ENCODE results near the gene PCDH9.

The PCDH9 gene

DNA sequence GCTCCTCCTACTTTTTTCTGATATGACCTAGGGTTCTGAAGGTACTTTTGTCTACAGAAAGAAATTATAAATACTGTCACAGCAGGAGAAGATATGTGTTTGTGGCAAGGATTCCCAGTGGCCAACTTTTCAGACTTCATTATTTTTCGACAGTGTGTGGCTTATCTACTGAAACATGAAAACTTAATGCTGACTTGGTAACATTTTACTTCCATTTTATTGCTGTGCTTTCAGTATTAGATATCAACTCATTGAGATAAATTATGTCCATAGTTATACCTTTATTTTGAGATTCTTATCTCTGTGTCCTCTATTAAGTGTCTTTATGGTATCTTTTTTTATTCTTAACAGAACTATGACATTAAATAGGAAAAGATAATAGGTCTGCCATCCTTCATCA lies 700.0 kb downstream of the PCDH9 start:
- Histone ChIP-seq H3K4me3 (no peak overlapping the region), H3K9ac (ENCODE audit: insufficient read length) (no peak overlapping the region), H3K27ac (no peak overlapping the region), H3K36me3 (ENCODE audit: insufficient read depth, low read length) (no peaks in the 10 kb centered on the region), H3K9me3 (ENCODE audit: low read depth, low read length) (no peaks in the 10 kb centered on the region)
- no peak for DNase-seq (ENCODE audit: low read depth, low spot score)
- TF ChIP-seq FOXP2 (optimal IDR thresholded peaks at IDR 0.05; ENCODE audit: control extremely low read depth, extremely low read length, insufficient read depth) (no peak), EZH2 (IDR thresholded peaks at IDR 0.05) (no peak), POLR2AphosphoS5 (IDR thresholded peaks at IDR 0.05; ENCODE audit: borderline replicate concordance, low read depth, low read length) (no peak)

DNA sequence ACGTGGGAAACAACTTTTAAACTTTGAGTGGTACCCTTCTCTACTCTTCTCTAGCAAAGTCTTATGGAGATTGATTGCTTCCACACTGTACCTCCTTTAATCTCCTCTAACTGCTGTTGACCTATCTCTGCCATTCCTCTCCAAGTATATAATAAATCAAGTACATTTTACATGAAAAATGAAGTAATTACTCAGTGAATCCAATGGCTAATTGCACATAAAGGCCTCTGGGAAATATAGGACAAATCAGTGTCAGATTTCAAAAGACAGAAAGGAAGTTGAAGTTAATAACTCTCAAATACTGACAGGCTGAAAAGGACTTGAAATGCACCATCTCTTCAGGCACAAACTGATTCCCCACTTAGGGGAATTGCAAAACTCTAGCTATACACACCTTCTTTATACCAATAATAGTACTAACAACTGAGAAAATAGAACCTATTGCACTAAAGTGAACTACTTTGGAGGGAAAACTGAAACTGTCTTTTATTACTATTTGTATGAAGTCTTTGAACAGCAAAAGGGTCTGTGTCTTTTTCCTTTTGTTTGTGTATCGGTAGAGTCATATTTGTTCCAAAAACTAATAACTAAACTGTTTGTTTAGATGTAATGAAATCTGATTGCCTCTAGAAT lies 701.1 kb downstream of the PCDH9 start:
- Histone ChIP-seq H3K9me3 (ENCODE audit: low read depth, low read length) (no peaks in the 10 kb centered on the region), H3K36me3 (ENCODE audit: insufficient read depth, low read length) (no peaks in the 10 kb centered on the region), H3K9ac (ENCODE audit: insufficient read length) (no peak overlapping the region), H3K4me3 (no peak overlapping the region), H3K27ac (no peak overlapping the region)
- TF ChIP-seq EZH2 (IDR thresholded peaks at IDR 0.05), result no peak
- no peak; the same call in 1 of the 2 replicates for TF ChIP-seq POLR2AphosphoS5 (IDR thresholded peaks at IDR 0.05; ENCODE audit: borderline replicate concordance, low read depth, low read length)
- TF ChIP-seq FOXP2 (optimal IDR thresholded peaks at IDR 0.05; ENCODE audit: control extremely low read depth, extremely low read length, insufficient read depth), result no peak
- DNase-seq (ENCODE audit: low read depth, low spot score), result no peak

DNA sequence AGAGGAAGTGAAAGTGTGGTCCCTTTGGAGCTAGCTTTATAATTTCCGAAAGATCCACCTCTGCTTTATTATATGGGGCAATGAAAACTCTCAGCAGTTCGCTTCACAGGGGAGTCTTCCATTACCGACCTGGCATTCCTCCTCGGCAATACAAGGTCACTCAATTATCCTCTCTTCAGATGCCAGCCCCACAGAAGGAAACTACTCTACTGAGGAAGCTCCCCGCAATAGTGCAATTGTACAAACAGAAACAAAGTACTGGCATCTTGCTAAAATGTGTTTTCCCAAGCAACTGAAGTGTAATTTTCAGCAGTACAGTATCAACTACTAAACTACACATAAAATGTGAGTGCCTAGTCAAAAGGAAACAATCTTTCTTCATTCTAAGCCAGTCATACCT lies 702.0 kb downstream of the PCDH9 start:
- Histone ChIP-seq H3K27ac (no peak overlapping the region), H3K9ac (ENCODE audit: insufficient read length) (no peak overlapping the region), H3K4me3 (no peak overlapping the region), H3K36me3 (ENCODE audit: insufficient read depth, low read length) (no peaks in the 10 kb centered on the region), H3K9me3 (ENCODE audit: low read depth, low read length) (no peaks in the 10 kb centered on the region)
- DNase-seq (ENCODE audit: low read depth, low spot score), result no peak
- TF ChIP-seq POLR2AphosphoS5 (IDR thresholded peaks at IDR 0.05; ENCODE audit: borderline replicate concordance, low read depth, low read length), result no peak
- no peak for TF ChIP-seq FOXP2 (optimal IDR thresholded peaks at IDR 0.05; ENCODE audit: control extremely low read depth, extremely low read length, insufficient read depth)
- no peak for TF ChIP-seq EZH2 (IDR thresholded peaks at IDR 0.05)

DNA sequence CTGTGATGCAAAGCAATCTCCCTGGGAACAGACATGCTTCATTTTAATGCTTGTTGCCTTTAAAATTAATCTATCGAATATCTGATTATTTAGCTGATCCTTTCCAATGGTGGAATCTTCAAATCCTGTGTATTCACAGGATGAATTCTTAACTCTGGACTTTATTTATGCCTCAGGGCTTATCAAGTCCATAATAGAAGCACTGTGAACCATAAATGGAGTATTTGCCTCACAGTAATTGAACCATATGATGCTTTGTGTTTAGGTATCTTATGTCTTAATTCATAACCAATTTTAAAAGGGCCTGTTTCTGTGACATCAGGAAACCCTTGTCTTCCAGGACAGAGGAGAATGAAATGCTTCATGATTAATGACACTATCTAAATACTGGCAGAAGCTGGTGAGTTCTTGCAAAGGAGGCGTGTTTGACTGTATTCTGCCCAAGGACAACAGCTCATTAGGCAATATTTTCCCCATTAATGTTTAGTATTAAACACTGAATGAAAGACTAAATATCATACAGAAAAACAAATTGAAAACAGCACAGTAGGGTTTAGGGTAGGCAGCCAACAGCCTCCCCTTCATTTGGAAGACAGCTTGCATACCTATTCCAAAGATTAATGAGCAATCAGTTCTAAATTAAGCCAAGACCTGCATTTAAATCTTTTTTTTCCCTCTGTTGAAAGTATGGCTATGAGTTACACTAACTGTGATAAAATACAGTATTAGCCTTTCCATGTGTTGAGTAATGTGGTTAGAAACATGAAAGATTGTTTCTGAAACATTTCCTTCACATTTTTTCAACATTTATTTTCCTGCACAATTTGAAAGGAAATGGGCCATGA lies 709.4 kb downstream of the PCDH9 start:
- 0 out of 2 replicates have a peak overlapping the region, but pooled peaks have one; percentile 6 for H3K4me3 ChIP-seq
- H3K9ac ChIP-seq (ENCODE audit: insufficient read length), result no peak overlapping the region
- TF ChIP-seq POLR2AphosphoS5 (IDR thresholded peaks at IDR 0.05; ENCODE audit: borderline replicate concordance, low read depth, low read length) (no peak), FOXP2 (optimal IDR thresholded peaks at IDR 0.05; ENCODE audit: control extremely low read depth, extremely low read length, insufficient read depth) (no peak), EZH2 (IDR thresholded peaks at IDR 0.05) (no peak)
- H3K36me3 ChIP-seq (ENCODE audit: insufficient read depth, low read length), result no peaks in the 10 kb centered on the region
- DNase-seq (ENCODE audit: low read depth, low spot score), result no peak
- peak overlapping the region; percentile 23; the same call in 1 of the 2 replicates for H3K27ac ChIP-seq
- no peaks in the 10 kb centered on the region for H3K9me3 ChIP-seq (ENCODE audit: low read depth, low read length)

DNA sequence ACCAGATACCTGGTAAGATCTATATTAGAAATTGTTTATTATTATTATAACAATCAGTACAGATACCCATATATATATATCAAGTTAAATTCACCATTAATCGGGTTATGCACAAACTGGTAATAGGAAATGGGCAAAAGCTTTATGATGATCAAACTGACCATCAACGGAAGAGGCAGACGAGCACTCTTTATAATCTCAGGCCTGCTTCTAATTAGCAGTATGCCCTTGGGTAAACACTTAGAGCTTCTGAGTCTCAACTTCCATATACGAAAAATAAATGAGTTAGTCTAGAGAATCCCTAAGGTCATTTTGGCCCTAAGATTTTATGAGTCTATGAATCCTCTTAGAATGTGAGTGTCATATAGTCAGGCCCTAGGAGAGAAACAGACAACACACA lies 710.9 kb downstream of the PCDH9 start:
- TF ChIP-seq POLR2AphosphoS5 (IDR thresholded peaks at IDR 0.05; ENCODE audit: borderline replicate concordance, low read depth, low read length), result no peak
- TF ChIP-seq EZH2 (IDR thresholded peaks at IDR 0.05), result no peak
- no peak for TF ChIP-seq FOXP2 (optimal IDR thresholded peaks at IDR 0.05; ENCODE audit: control extremely low read depth, extremely low read length, insufficient read depth)
- H3K9ac ChIP-seq (ENCODE audit: insufficient read length), result no peak overlapping the region
- no peak for DNase-seq (ENCODE audit: low read depth, low spot score)
- no peak overlapping the region for H3K27ac ChIP-seq
- H3K9me3 ChIP-seq (ENCODE audit: low read depth, low read length), result no peaks in the 10 kb centered on the region
- no peak overlapping the region for H3K4me3 ChIP-seq
- no peaks in the 10 kb centered on the region for H3K36me3 ChIP-seq (ENCODE audit: insufficient read depth, low read length)

DNA sequence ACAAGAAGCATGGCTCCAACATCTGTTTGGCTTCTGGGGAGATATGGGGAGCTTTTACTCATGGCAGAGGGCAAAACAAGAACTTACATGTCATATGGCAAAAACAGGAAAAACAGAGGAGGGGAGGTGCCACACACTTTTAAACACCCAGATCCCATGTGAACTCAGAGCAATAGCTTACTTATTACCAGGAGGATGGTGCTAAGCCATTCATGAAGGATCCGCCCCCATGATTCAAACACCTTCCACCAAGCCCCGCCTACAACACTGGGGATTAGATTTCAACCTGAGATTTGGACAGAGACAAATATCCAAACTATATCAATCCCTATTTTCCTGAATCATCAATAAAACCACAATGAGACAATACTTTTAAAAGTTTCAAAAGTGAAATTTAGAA lies 712.1 kb downstream of the PCDH9 start:
- Histone ChIP-seq H3K27ac (no peak overlapping the region), H3K36me3 (ENCODE audit: insufficient read depth, low read length) (no peaks in the 10 kb centered on the region), H3K4me3 (no peak overlapping the region), H3K9ac (ENCODE audit: insufficient read length) (no peak overlapping the region), H3K9me3 (ENCODE audit: low read depth, low read length) (no peaks in the 10 kb centered on the region)
- TF ChIP-seq FOXP2 (optimal IDR thresholded peaks at IDR 0.05; ENCODE audit: control extremely low read depth, extremely low read length, insufficient read depth) (no peak), POLR2AphosphoS5 (IDR thresholded peaks at IDR 0.05; ENCODE audit: borderline replicate concordance, low read depth, low read length) (no peak), EZH2 (IDR thresholded peaks at IDR 0.05) (no peak)
- no peak for DNase-seq (ENCODE audit: low read depth, low spot score)

DNA sequence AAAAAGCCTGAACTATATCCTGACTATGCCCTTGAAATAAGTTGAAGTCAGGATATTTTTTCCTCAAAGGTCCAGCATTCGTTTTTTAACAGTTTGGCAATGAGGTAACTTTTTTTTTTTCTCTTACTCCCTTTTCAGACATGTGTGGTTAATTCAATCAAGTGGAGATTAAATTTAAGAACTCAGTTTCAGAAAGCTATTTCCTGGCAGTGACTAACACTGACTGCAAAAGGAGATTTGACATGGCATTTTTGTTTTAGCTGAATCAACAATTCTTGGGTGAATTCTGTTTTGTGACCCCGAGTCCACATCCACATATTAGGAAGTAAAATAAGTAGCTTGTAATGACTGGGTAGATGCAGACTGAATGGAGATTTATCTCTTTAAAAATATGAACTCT lies 716.4 kb downstream of the PCDH9 start:
- Histone ChIP-seq H3K27ac (peak overlapping the region; percentile 67), H3K36me3 (ENCODE audit: insufficient read depth, low read length) (no peaks in the 10 kb centered on the region), H3K9ac (ENCODE audit: insufficient read length) (peak overlapping the region; percentile 19), H3K4me3 (peak overlapping the region; percentile 41; the same call in 1 of the 2 replicates), H3K9me3 (ENCODE audit: low read depth, low read length) (no peaks in the 10 kb centered on the region)
- no peak for TF ChIP-seq EZH2 (IDR thresholded peaks at IDR 0.05)
- no peak for TF ChIP-seq FOXP2 (optimal IDR thresholded peaks at IDR 0.05; ENCODE audit: control extremely low read depth, extremely low read length, insufficient read depth)
- no peak for TF ChIP-seq POLR2AphosphoS5 (IDR thresholded peaks at IDR 0.05; ENCODE audit: borderline replicate concordance, low read depth, low read length)
- peak; percentile 26 for DNase-seq (ENCODE audit: low read depth, low spot score)

DNA sequence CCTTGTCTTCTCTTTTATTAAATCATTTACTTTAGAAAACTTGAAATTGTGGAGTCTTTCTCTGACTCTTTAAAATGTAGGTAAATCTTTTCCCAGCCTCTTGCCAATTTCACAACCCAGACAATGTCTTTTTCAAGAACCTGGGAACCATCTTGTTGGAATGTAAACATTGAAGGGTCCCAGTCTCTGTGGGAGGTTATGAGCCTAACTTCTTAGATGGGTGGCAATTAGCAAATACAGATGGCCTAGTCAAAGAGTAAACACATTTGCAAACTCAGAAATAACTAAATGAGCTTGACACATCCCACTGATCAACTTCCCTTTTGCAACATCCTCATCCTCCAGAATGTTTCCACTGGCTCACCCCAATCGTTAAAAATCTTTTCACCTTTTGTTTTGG lies 721.0 kb downstream of the PCDH9 start:
- TF ChIP-seq FOXP2 (optimal IDR thresholded peaks at IDR 0.05; ENCODE audit: control extremely low read depth, extremely low read length, insufficient read depth) (no peak), EZH2 (IDR thresholded peaks at IDR 0.05) (no peak), POLR2AphosphoS5 (IDR thresholded peaks at IDR 0.05; ENCODE audit: borderline replicate concordance, low read depth, low read length) (no peak)
- H3K27ac ChIP-seq, result no peak overlapping the region
- H3K36me3 ChIP-seq (ENCODE audit: insufficient read depth, low read length), result no peaks in the 10 kb centered on the region
- H3K9me3 ChIP-seq (ENCODE audit: low read depth, low read length), result no peaks in the 10 kb centered on the region
- H3K4me3 ChIP-seq, result no peak overlapping the region
- H3K9ac ChIP-seq (ENCODE audit: insufficient read length), result no peak overlapping the region
- no peak for DNase-seq (ENCODE audit: low read depth, low spot score)
